ENCODE data around the gene NAV3. TPM values are rescaled to one million over a fixed set of nuclear protein-coding genes. Genes with fewer than 3 reads are reported as not detected.

Gene NAV3
- total RNA-seq, 4 donors from 2014 or later: 4.6 to 10.7 (median 6.6) TPM

GRCh38 chr12:77940567-77940966 lies 109.9 kb downstream of the NAV3 start:
- no peak overlapping the region for H3K4me3 ChIP-seq
- WGBS, 2 donors (ENCODE audit: low coverage in 1 of 2): 29 to 51% methylated on average over 2 of the region's 2 CpGs
- peak overlapping the region in 3 of 4 donors; percentile 18 to 45 (median 38) for H3K27ac ChIP-seq
- no peak for ATAC-seq
- H3K9me3 ChIP-seq: no peaks in the 10 kb centered on the region
- TF ChIP-seq EP300 (IDR thresholded peaks at IDR 0.05): no peak
- TF ChIP-seq POLR2AphosphoS5 (IDR thresholded peaks at IDR 0.05): no peak
- no peak for TF ChIP-seq POLR2A (IDR thresholded peaks at IDR 0.05)
- TF ChIP-seq CTCF (IDR thresholded peaks at IDR 0.05): no peak
- no peaks in the 10 kb centered on the region for H3K36me3 ChIP-seq
- no peaks in the 10 kb centered on the region for H3K27me3 ChIP-seq
- peaks cover 0 to 5% (median 0%) of the 10 kb centered on the region in 3 donors for H3K4me1 ChIP-seq

- 27 to 55% methylated on average over 1 of the region's 1 CpG for WGBS, 2 donors (ENCODE audit: low coverage in 1 of 2)
- Histone ChIP-seq H3K36me3 (no peaks in the 10 kb centered on the region), H3K4me3 (no peak overlapping the region), H3K27me3 (no peaks in the 10 kb centered on the region), H3K9me3 (no peaks in the 10 kb centered on the region), H3K4me1 (peaks cover 0 to 6% (median 0%) of the 10 kb centered on the region in 3 donors), H3K27ac (no peak overlapping the region)
- ATAC-seq: no peak
- no peak for TF ChIP-seq POLR2A (IDR thresholded peaks at IDR 0.05)
These were observed 110.7 kb downstream of the NAV3 start for GRCh38 chr12:77941401-77941800.

- H3K27me3 ChIP-seq: no peaks in the 10 kb centered on the region
- ATAC-seq: peak; percentile 50
- WGBS, 2 donors (ENCODE audit: low coverage in 1 of 2): 44 to 83% methylated on average over 1 of the region's 1 CpG
- no peaks in the 10 kb centered on the region for H3K9me3 ChIP-seq
- H3K4me3 ChIP-seq: no peak overlapping the region
- no peak for TF ChIP-seq POLR2A (IDR thresholded peaks at IDR 0.05)
- no peak for TF ChIP-seq POLR2AphosphoS5 (IDR thresholded peaks at IDR 0.05)
- TF ChIP-seq CTCF (IDR thresholded peaks at IDR 0.05): no peak
- TF ChIP-seq EP300 (IDR thresholded peaks at IDR 0.05): no peak
- H3K36me3 ChIP-seq: no peaks in the 10 kb centered on the region
- H3K4me1 ChIP-seq: peaks cover 0 to 13% (median 0%) of the 10 kb centered on the region in 3 donors
- H3K27ac ChIP-seq: no peak overlapping the region
These were observed 112.8 kb downstream of the NAV3 start for GRCh38 chr12:77943466-77943865.

GRCh38 chr12:77946541-77947061 lies 115.9 kb downstream of the NAV3 start:
- Histone ChIP-seq H3K36me3 (no peaks in the 10 kb centered on the region), H3K4me3 (no peak overlapping the region), H3K9me3 (no peaks in the 10 kb centered on the region), H3K27ac (no peak overlapping the region), H3K27me3 (no peaks in the 10 kb centered on the region), H3K4me1 (peaks cover 0 to 8% (median 0%) of the 10 kb centered on the region in 3 donors)
- ATAC-seq: no peak
- 32 to 36% methylated on average over 2 of the region's 2 CpGs for WGBS, 2 donors (ENCODE audit: low coverage in 1 of 2)
- TF ChIP-seq EP300 (IDR thresholded peaks at IDR 0.05) (no peak), POLR2A (IDR thresholded peaks at IDR 0.05) (no peak), CTCF (IDR thresholded peaks at IDR 0.05) (no peak), POLR2AphosphoS5 (IDR thresholded peaks at IDR 0.05) (no peak)

- no peak overlapping the region for H3K4me3 ChIP-seq
- no peak for ATAC-seq
- H3K27me3 ChIP-seq: no peaks in the 10 kb centered on the region
- no peaks in the 10 kb centered on the region for H3K9me3 ChIP-seq
- H3K27ac ChIP-seq: no peak overlapping the region
- H3K4me1 ChIP-seq: peaks cover 0 to 8% (median 0%) of the 10 kb centered on the region in 3 donors
- H3K36me3 ChIP-seq: no peaks in the 10 kb centered on the region
- TF ChIP-seq CTCF (IDR thresholded peaks at IDR 0.05): no peak
- no peak for TF ChIP-seq EP300 (IDR thresholded peaks at IDR 0.05)
- no peak for TF ChIP-seq POLR2A (IDR thresholded peaks at IDR 0.05)
- TF ChIP-seq POLR2AphosphoS5 (IDR thresholded peaks at IDR 0.05): no peak
These were observed 116.6 kb downstream of the NAV3 start for GRCh38 chr12:77947330-77947729.

Data from gastroesophageal sphincter (tissue), 4 donors.